Mucosa of descending colon (tissue), 3 donors: Measurements from ENCODE around the gene PCDHGA5. TPM values are rescaled to one million over a fixed set of nuclear protein-coding genes. Genes with fewer than 3 reads are reported as not detected.
"Not testable (repeated sequence)": the region's sequence is repeated elsewhere in the genome, so short reads cannot be mapped to it uniquely, and the experiment has no call there.

Source experiments
- ATAC-seq: fragments of 200-7000 bp; cut with Tn5 transposase; one replicate; pipeline ENCODE4 v1.9.1; 2020; ENCODE audit warnings: mild to moderate bottlenecking, moderate library complexity
- DNase-seq, 3 donors: peaks; one replicate each; pipeline ENCODE4 v3.0.0-alpha.2; 2020
- H3K36me3 ChIP-seq: fragments of 200-600 bp; one replicate; pipeline ENCODE4 v1.8.0; 2021; ENCODE audit warnings: low read depth, mild to moderate bottlenecking
- H3K4me1 ChIP-seq: fragments of 200-600 bp; one replicate; pipeline ENCODE4 v1.8.0; 2021; ENCODE audit warnings: low read depth, mild to moderate bottlenecking
- H3K4me3 ChIP-seq: fragments of 200-600 bp; one replicate; pipeline ENCODE4 v1.8.0; 2021; ENCODE audit warnings: mild to moderate bottlenecking
- H3K9me3 ChIP-seq: fragments of 200-600 bp; one replicate; pipeline ENCODE4 v1.8.0; 2021; ENCODE audit warnings: mild to moderate bottlenecking
- CTCF ChIP-seq: fragments of 200-600 bp; IDR thresholded peaks from one replicate; pipeline ENCODE4 v1.8.0; 2022; ENCODE audit warnings: antibody characterized with exemption, mild to moderate bottlenecking
- intact Hi-C, 2 donors: fragments of 100-400 bp; cut with DNase I in 1 of 2; cut with micrococcal nuclease in 1 of 2; formaldehyde crosslinking; loops; one replicate each; pipeline versions ENCODE4 v1.11.0 to v1.11.1; 2022; cut with DNase I, micrococcal nuclease
- total RNA-seq, 3 donors: library from RNA; stranded (reverse); fragmentation: NEBNext Ultra II Directional in 2 of 3; extraction: Animal tissue kit (Norgen Biotek cat#: 25700) in 2 of 3; gene quantifications; one replicate each; pipeline versions ENCODE4 v1.2.1 to v1.2.4, GENCODE V29; 2021 to 2023
- donor health status: DM: no; HTN: no; CAD: no; lungs with moderate emphysema.
- donor health status: DM: no; HTN: no; CAD: no.
- donor health status: DM: no; HTN: yes; CAD: no.

The PCDHGA5 gene
- total RNA-seq, 3 donors from 2014 or later: 1.2 to 4.2 (median 1.2) TPM

GRCh38 chr5:141322261-141322660 is 41.7 kb upstream of the PCDHGA5 start:
- intact Hi-C loops: loop anchor here in 1 of 2 donors (10.0 kb wide), 1 partner anchor 243 kb away; no protein-coding TSS in a partner anchor
- no peak for DNase-seq
- peaks cover 43% of the 10 kb centered on the region for H3K9me3 ChIP-seq

GRCh38 chr5:141326088-141326854 is 37.7 kb upstream of the PCDHGA5 start:
- no peaks in the 10 kb centered on the region for H3K4me1 ChIP-seq
- H3K9me3 ChIP-seq: peaks cover 30% of the 10 kb centered on the region

More at GRCh38 chr5:141322261-141322660, 41.7 kb upstream of the PCDHGA5 start:
- ATAC-seq: no peak
- no peak for TF ChIP-seq CTCF
- H3K36me3 ChIP-seq: no peaks in the 10 kb centered on the region
- no peak overlapping the region for H3K4me3 ChIP-seq
- no peaks in the 10 kb centered on the region for H3K4me1 ChIP-seq

GRCh38 chr5:141328231-141328630 is 35.7 kb upstream of the PCDHGA5 start:
- ATAC-seq (no peak), DNase-seq (no peak)
- Histone ChIP-seq H3K36me3 (no peaks in the 10 kb centered on the region), H3K4me3 (no peak overlapping the region), H3K9me3 (peaks cover 32% of the 10 kb centered on the region), H3K4me1 (no peaks in the 10 kb centered on the region)
- no peak for TF ChIP-seq CTCF
- intact Hi-C loops: loop anchor here in 1 of 2 donors (10.0 kb wide), 1 partner anchor 237 kb away; no protein-coding TSS in a partner anchor

More at GRCh38 chr5:141326088-141326854, 37.7 kb upstream of the PCDHGA5 start:
- H3K36me3 ChIP-seq: no peaks in the 10 kb centered on the region
- ATAC-seq (peak; percentile 89), DNase-seq (peak; percentile 53 to 75 (median 74))
- intact Hi-C loops: loop anchor here in 1 of 2 donors (10.0 kb wide), 1 partner anchor 239 kb away; no protein-coding TSS in a partner anchor
- peak; percentile 19 for TF ChIP-seq CTCF
- no peak overlapping the region for H3K4me3 ChIP-seq

- intact Hi-C loops: no loop called here
- H3K9me3 ChIP-seq: peaks cover 36% of the 10 kb centered on the region
- no peaks in the 10 kb centered on the region for H3K4me1 ChIP-seq
- ATAC-seq: peak; percentile 42
- H3K4me3 ChIP-seq: no peak within 1 kb of the TSS
- H3K36me3 ChIP-seq: no peaks in the 10 kb centered on the region
- no peak for TF ChIP-seq CTCF
- DNase-seq: peak in 1 of 3 donors; percentile 35
Observed at GRCh38 chr5:141330299-141331080, 33.5 kb upstream of the PCDHGA5 start, which contains the start of gene PCDHGA1. Gene PCDHGA1 (plus strand): TSS chr5:141330514.

- H3K9me3 ChIP-seq: peaks cover 47% of the 10 kb centered on the region
- H3K4me3 ChIP-seq, DNase-seq, H3K36me3 ChIP-seq, intact Hi-C loops, H3K4me1 ChIP-seq, ATAC-seq: not testable (repeated sequence)
Observed at GRCh38 chr5:141332571-141332970, 31.4 kb upstream of the PCDHGA5 start.
